Ascending aorta (tissue), 2 donors: ENCODE data around the gene GALE. TPM values are rescaled to one million over a fixed set of nuclear protein-coding genes. Genes with fewer than 3 reads are reported as not detected.
"Not testable (repeated sequence)": the region's sequence is repeated elsewhere in the genome, so short reads cannot be mapped to it uniquely, and the experiment has no call there.

Experiments
- DNase-seq, 2 donors: peaks; one replicate each; pipeline ENCODE4 v3.0.0-alpha.2; 2019; ENCODE audit warnings: low spot score in 2 of 2
- H3K27ac ChIP-seq, 2 donors: fragments of 200-600 bp; sonication (generic); one replicate each; pipeline ENCODE4 v1.5.1; 2016 to 2017; ENCODE audit warnings: mild to moderate bottlenecking in 1 of 2
- H3K27me3 ChIP-seq: fragments of 200-600 bp; sonication (generic); one replicate; pipeline ENCODE4 v1.5.1; 2017
- H3K36me3 ChIP-seq, 2 donors: fragments of 200-600 bp; sonication (generic); one replicate each; pipeline ENCODE4 v1.5.1; 2016
- H3K4me1 ChIP-seq, 2 donors: fragments of 200-600 bp; sonication (generic); one replicate each; pipeline ENCODE4 v1.5.1; 2016 to 2017; ENCODE audit warnings: mild to moderate bottlenecking in 1 of 2
- H3K4me3 ChIP-seq, 2 donors: fragments of 200-600 bp; sonication (generic); one replicate each; pipeline ENCODE4 v1.5.1; 2016 to 2017; ENCODE audit warnings: mild to moderate bottlenecking in 1 of 2
- H3K9me3 ChIP-seq, 2 donors: fragments of 200-600 bp; sonication (generic); one replicate each; pipeline ENCODE4 v1.5.1; 2016
- CTCF ChIP-seq, 3 experiments: fragments of 200-600 bp in 2 of 3; fragments of 450-650 bp in 1 of 3; sonication (generic) in 2 of 3; IDR thresholded peaks; one replicate each; pipeline ENCODE4 v1.5.1; 2016 to 2019; ENCODE audit warnings: antibody characterized with exemption in 3 of 3, mild to moderate bottlenecking in 1 of 3, moderate library complexity in 1 of 3
- intact Hi-C: fragments of 100-400 bp; cut with DNase I; formaldehyde crosslinking; loops from one replicate; pipeline ENCODE4 v1.15.1; 2023
- total RNA-seq: library from RNA; depleted of rRNA; stranded (reverse); fragments of >200 nt; gene quantifications from one replicate; pipeline ENCODE4 v1.1.0, GENCODE V29; 2016

GALE gene
- total RNA-seq, 1 donor from 2014 or later: 30.4 TPM

- intact Hi-C loops: no loop called here
- no peak overlapping the region for H3K27ac ChIP-seq
- TF ChIP-seq CTCF (IDR thresholded peaks at IDR 0.05): no peak
These were observed 12.9 kb downstream of the GALE start for GRCh38 chr1:23787701-23788100.

GRCh38 chr1:23784846-23785245 is 15.7 kb downstream of the GALE start:
- peaks cover 17 to 43% of the 10 kb centered on the region in 2 donors for H3K36me3 ChIP-seq

More at GRCh38 chr1:23787701-23788100, 12.9 kb downstream of the GALE start:
- DNase-seq: no peak
- H3K9me3 ChIP-seq: no peaks in the 10 kb centered on the region
- no peak overlapping the region for H3K4me3 ChIP-seq
- peaks cover 9 to 19% of the 10 kb centered on the region in 2 donors for H3K4me1 ChIP-seq
- no peaks in the 10 kb centered on the region for H3K27me3 ChIP-seq
- peaks cover 14 to 40% of the 10 kb centered on the region in 2 donors for H3K36me3 ChIP-seq

GRCh38 chr1:23783141-23783540 is 17.4 kb downstream of the GALE start:
- H3K27me3 ChIP-seq, intact Hi-C loops, H3K9me3 ChIP-seq, H3K4me3 ChIP-seq, H3K4me1 ChIP-seq, H3K27ac ChIP-seq, DNase-seq: not testable (repeated sequence)
- H3K36me3 ChIP-seq: peaks cover 17 to 43% of the 10 kb centered on the region in 2 donors

More at GRCh38 chr1:23784846-23785245, 15.7 kb downstream of the GALE start:
- Histone ChIP-seq H3K4me3 (no peak overlapping the region), H3K4me1 (no peaks in the 10 kb centered on the region), H3K9me3 (no peaks in the 10 kb centered on the region), H3K27ac (no peak overlapping the region), H3K27me3 (no peaks in the 10 kb centered on the region)
- no peak for TF ChIP-seq CTCF (IDR thresholded peaks at IDR 0.05)
- no peak for DNase-seq
- intact Hi-C loops: no loop called here

GRCh38 chr1:23779826-23780371 is 20.7 kb downstream of the GALE start:
- peaks cover 10 to 15% of the 10 kb centered on the region in 2 donors for H3K4me1 ChIP-seq
- no peak for TF ChIP-seq CTCF (IDR thresholded peaks at IDR 0.05)
- H3K27me3 ChIP-seq: no peaks in the 10 kb centered on the region
- intact Hi-C loops: loop anchor here (10.0 kb wide), 1 partner anchor 245 kb away; no protein-coding TSS in a partner anchor
- H3K9me3 ChIP-seq: no peaks in the 10 kb centered on the region
- H3K4me3 ChIP-seq: peak overlapping the region; percentile 95 to 96
- no peak overlapping the region for H3K27ac ChIP-seq
- peaks cover 3 to 17% of the 10 kb centered on the region in 2 donors for H3K36me3 ChIP-seq
- DNase-seq: no peak

GRCh38 chr1:23777979-23778814 is 22.4 kb downstream of the GALE start, which contains the start of gene PITHD1:
Gene PITHD1 (plus strand): TSS chr1:23778418. CDS start chr1:23778516, 98 bp downstream.
- Histone ChIP-seq H3K36me3 (peaks cover 3% of the 10 kb centered on the region in 2 donors), H3K4me3 (peak within 1 kb of the TSS; percentile 95 to 96), H3K4me1 (peaks cover 10 to 15% of the 10 kb centered on the region in 2 donors), H3K9me3 (no peaks in the 10 kb centered on the region), H3K27ac (peak within 1 kb of the TSS; percentile 92 to 93), H3K27me3 (no peaks in the 10 kb centered on the region)
- intact Hi-C loops: loop anchor here (1.0 to 10.0 kb wide), 2 partner anchors 22 to 247 kb away; partner anchors contain the start of gene GALE
- TF ChIP-seq CTCF (IDR thresholded peaks at IDR 0.05): no peak
- peak in 1 of 2 donors; percentile 87 for DNase-seq

- Histone ChIP-seq H3K4me1 (peaks cover 10 to 15% of the 10 kb centered on the region in 2 donors), H3K4me3 (no peak overlapping the region), H3K27me3 (no peaks in the 10 kb centered on the region), H3K9me3 (no peaks in the 10 kb centered on the region), H3K27ac (no peak overlapping the region), H3K36me3 (no peaks in the 10 kb centered on the region)
- no peak for TF ChIP-seq CTCF (IDR thresholded peaks at IDR 0.05)
- intact Hi-C loops: loop anchor here (10.0 kb wide), 1 partner anchor 249 kb away; no protein-coding TSS in a partner anchor
- DNase-seq: no peak
These were observed 24.3 kb downstream of the GALE start for GRCh38 chr1:23776217-23776616.
